NCI-H187 (cell line): ENCODE data around the gene ARIH1.

Experiments
- DNase-seq, 2 experiments: peaks; one replicate each; lab custom pipeline; 2025; lab: John Stamatoyannopoulos, UW

ARIH1 gene

DNA sequence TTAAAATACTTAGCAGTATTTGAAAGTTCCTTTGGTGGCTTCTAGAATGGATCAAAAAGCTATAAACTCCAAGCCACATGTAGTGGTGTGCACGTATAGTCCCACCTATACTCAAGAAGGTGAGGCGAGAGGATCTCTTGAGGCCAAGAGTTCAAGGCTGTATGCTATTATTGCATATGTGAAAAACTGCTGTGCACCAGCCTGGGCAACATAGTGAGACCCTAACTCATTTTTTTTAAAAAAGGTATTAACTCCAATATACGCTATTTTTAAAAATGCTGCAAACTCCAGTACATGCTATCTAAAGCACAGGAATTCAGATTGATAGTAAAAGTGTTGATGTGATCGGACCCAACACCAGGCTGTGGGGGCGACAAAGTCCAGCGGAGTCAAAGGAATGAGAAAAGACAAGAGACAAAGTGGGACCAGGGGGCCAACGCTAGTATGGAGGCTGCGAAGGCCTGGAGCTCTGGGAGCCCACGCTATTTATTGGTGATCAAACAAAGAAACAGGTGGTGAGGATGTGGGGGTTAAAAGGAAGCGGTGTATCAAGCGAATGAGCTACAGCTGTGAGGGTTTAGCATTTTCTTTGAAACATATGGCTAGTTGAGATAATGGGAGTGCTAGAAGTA is 66.6 kb downstream of the ARIH1 start:
- no peak for DNase-seq

DNA sequence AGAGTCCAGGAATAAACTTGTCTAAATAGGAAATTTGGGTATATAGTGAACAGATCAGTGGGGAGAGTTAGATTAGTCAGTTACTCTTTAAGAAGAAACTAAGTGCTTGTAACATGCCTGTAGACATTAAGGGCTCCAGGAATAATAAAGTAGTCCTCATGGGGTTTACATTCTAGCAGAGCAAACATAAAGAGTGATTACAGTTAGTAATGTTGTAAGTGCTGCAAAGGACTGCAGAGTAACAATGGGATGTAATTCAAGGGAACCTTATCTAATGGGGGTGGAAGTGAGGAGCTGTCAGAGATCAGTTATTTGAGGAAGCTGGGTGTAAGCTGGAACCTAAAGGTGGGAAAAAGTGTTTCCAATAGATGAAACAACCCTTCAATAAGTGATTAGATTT is 67.5 kb downstream of the ARIH1 start:
- no peak for DNase-seq

DNA sequence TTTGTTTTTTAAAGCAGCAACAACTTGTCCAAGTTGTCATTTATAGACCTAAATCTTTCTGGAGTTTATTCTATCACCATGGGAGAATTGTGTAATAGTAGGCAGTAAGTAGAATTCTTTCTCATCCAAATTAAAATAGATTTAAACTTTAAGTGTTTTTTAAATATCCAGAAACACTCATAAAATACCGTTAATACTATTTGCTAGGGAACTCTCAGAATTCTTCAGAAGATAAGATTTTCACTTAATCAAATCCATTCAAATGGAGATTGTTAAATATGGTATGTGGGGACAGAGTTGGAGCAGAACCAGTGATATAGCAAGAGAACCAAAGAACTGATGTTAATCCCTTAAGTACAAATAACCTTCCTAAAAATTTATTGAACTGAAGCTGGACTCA is 71.0 kb downstream of the ARIH1 start:
- DNase-seq, result no peak

DNA sequence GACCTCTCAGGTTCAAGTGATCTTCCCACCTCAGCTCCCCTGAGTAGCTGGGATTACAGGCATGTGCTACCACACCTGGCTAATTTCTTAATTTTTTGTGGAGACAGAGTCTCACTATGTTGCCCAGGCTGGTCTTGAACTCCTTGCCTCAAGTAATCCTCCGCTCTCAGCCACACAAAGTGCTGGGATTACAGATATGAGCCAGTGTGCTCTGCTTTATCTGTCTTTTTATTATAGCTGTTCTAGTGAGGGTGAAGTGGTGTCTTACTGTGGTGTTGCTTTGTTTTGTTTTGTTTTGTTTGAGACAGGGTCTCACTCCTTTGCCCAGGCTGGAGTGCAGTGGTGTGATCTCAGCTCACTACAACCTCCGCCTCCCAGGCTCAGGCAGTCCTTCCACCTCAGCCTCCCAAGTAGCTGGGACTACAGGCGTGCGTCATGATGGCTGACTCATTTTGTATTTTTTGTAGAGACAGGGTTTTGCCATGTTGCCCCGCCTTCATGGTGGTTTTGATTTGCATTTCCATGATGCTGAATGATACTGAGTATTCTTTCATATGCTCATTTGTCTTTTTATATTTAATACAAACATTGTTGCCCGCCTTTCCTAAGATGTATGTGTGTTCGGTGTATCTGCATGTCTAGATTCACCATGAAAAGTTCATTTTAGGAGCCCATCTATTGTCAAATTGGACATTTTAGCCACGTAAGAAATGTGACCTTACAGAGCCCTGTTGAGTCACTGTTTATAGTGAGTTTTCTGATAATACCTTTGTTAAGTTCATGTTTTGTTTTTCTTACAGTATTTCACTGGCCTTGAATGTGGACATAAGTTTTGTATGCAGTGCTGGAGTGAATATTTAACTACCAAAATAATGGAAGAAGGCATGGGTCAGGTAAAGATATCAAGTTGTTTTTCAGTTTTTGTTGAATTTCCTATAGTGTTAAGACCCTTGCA is 80.6 kb downstream of the ARIH1 start:
- no peak for DNase-seq

DNA sequence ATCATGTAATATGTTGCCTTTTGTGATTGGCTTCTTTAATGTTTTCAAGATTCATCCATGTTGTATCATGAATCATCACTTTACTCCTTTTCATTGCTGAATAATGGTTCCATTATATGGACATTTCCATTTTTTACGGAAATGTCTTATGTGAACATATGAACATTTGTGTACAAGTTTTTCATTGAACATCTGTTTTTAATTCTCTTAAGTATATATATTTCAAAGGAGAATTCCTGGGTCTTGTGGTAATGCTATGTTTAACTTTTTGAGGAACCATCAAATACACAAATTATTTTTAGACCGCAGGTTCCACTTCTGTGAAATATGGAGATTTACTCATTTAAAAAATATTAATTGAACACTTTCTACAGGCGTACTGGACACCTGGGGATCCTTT is 85.7 kb downstream of the ARIH1 start:
- no peak for DNase-seq

DNA sequence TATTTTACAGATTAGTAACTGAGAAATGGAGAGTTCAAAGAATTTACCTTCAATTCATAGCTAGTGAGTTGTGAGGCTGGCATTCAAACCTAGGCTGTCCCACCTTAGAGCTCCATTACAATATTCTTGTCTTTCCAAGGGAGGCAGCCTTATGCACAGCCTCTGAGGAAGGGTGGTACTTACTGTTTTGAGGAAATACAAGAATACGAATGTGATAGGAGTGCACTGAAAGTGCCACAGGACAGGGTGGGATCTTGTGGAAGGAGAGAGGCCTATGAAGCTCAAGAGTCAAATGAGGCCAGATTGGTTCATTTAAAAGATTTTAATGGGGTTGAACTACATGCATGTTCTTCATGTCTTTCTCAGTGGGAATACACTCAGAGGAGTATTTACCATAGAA is 86.3 kb downstream of the ARIH1 start:
- DNase-seq, result no peak

DNA sequence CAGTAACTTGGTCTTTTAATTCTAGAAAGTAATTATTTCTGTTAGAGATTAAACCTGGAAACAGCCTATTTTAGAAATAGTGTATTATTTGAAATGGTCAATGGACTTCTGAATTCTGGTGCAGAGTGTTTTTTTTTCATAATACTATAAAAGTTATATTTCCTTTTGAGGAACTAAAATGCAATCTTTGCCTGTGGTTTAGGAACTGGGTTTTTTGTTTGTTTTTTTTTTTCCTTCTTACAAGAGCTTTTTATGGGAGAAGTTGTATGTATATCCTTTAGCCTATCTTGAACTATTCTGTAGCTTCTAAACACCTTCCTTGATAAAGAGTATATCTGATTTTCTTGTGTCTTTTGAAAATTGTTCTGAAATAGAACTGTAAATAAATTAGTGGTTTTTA is 88.3 kb downstream of the ARIH1 start:
- no peak for DNase-seq

DNA sequence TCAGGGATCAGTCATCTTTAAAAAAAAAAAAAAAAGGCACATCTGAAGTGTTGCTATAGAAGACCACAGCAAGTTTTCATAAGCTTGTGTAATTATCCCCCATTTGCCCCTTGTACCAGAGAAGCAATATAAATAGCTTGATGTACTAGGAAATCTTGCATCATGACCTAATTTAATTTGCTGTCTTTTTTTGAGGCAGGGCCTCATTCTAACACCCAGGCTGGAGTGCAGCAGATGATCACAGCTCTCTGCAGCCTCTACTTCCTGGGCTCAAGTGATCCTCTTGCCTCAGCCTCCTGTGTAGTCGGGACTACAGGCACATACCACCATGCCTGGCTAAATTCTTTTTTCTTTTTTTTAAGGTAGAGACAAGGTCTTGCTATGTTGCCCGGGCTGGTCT is 88.7 kb downstream of the ARIH1 start:
- no peak for DNase-seq

DNA sequence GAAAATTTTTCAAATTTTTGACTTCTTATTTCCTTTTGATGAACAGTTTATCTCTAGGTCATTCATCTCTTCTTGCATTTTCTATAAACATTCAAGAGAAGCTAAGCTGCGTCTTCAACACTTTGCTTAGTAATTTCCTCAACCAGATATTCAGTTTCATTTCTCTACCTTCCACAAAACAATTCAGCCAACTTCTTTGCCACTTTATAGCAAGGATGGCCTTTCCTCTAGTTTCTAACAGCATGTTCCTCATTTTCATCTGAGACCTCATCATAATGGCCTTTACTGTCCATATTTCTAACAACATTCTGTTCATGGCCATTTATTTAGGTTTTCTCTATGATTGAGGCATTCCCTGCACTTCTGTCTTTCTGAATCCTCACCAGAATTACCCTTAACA is 90.0 kb downstream of the ARIH1 start:
- no peak for DNase-seq

DNA sequence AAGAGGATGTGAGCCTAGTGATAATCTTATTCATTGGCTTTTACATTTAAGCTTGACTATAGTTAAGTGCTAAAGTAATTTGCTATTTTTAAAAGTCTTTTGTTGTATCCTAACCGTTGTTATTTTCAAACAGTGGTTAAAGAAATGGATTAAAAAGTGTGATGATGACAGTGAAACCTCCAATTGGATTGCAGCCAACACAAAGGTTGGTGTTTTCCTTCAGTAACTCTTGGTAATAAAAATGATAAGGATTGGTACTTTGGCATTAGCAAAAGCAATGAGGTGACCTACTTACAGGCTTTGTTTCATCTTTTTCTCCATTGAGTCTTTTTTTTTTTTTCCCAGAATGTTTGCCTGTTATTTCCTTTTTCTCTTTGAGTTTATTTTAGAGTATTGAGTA is 92.8 kb downstream of the ARIH1 start:
- no peak for DNase-seq

DNA sequence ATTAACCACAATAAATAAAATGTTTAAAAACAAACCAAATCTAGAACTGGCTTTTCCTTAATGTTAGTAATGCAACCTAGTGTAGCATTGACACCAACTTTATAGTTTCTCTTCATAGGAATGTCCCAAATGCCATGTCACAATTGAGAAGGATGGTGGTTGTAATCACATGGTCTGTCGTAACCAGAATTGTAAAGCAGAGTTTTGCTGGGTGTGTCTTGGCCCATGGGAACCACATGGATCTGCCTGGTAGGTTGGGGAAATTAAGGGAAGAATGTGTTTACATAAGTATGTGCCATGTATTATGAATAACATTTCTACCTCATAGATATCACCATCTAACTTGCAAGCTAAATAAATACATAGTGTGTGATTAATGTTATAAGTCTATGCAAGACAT is 95.9 kb downstream of the ARIH1 start:
- no peak for DNase-seq

DNA sequence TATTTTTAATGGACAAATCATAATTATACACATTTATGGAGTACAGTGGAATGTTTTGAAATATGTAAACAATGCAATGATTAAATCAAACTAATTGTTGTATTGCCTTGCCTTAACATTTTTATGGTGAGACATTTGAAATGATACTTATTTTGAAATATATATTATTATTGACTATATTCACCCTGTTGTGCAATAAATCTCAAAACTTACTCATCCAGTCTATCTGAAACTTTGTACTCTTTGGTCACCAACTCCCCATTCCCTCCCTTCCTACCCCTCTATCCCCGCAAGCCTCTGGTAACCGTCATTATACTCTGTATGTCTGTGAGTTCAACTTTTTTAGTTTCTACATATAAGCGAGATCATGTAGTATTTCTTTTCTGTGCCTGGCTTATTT is 105.7 kb downstream of the ARIH1 start:
- DNase-seq, result no peak

DNA sequence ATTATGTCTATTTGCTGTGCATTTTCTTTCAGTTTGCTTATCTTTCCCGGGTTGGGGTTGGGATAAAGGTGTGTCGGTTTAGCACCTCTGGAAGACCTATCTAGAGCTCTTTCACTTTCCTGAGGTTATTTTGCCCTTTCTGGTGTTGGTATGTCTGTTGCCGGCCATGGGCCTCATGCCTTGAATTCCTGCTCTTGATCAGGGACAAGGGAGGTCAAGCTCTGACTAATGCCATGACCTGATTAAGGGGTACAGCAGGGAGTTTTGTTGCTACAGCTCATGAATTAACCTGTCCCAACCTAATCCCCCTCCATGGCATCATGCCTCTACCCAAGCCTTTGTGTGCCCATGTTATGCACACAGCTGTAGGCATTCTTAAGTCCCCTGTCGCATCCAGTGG is 109.9 kb downstream of the ARIH1 start:
- DNase-seq, result no peak

DNA sequence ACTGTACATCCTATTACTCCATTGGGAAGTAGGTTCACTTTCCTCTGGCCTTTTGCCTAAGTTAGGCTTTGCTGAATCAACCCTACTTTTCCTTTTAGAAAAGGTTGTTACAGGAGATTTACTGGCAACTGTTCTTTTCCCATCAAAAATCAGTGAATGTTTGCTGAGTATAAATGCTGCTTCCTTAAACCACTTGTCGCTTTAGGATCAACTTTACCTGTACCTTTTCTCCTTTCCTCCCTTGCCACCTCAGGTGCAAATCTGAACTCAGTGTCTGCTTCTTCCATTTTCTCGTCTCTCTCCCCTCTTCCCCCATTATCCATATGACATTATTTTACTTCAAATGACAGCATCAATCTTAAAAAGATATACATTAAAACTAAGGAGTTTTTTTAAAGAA is 110.9 kb downstream of the ARIH1 start:
- no peak for DNase-seq

DNA sequence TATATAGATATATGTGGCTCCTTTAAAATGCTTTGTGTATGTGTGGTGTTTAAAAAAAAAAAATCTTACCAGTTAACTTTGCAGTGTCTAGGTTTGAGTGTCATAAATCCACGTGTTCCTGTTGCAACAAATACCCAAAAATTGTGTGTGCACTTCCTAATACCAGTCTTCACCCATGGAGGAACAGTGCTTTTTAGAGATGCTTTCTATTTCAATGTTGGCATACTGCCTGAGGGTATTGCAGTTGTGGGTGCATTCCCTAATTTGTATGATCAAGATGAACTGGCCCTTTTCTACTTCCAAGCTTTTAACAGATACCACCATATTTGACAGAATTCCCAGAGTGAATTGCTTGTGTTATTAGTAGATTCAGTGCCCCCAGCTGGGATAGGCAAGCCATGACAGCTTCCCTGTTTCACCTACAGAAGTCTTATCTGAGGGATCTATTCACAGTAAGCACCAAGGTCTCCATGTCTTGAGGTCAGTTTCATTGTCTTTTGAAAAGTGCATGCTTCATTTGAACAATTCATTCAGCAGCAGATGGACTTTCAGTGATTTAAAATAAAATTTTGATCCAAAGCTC is 111.4 kb downstream of the ARIH1 start:
- no peak for DNase-seq

DNA sequence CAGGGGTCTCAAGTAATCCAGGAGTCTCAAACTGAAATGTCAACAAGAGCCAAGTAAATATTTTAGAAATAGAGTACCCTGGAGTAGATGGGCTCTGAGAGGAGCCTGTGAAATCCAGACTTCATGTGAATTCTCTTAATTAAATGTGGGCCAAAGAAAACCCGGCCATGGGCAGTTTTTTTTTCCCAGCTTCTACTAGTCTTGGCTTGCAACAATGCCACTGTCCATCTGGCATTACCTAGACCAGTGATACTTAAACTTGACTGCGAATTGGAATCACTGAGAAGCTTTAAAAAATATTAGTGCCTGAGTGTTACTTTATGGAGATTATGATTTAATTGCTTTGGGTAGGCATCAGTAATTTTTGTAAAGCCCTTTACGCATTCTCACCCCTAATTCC is 114.0 kb downstream of the ARIH1 start:
- no peak for DNase-seq

DNA sequence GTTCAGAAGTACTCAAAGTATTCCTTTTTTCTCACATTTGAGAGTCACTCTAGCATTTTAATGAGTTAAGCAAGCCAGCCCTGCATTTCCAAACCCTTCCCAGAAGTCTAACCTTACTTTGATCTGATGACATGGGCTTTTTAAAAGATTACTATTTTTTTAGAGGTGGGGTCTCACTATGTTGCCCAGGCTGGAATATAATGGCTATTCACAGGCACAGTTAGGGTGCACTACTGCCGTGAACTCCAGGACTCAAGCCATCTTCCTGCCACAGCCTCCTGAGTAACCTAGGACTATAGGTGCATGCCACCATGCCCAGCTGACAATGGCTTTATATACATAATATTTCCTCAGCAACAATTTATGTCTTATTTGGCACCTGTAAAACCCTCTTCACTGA is 116.3 kb downstream of the ARIH1 start:
- no peak for DNase-seq

DNA sequence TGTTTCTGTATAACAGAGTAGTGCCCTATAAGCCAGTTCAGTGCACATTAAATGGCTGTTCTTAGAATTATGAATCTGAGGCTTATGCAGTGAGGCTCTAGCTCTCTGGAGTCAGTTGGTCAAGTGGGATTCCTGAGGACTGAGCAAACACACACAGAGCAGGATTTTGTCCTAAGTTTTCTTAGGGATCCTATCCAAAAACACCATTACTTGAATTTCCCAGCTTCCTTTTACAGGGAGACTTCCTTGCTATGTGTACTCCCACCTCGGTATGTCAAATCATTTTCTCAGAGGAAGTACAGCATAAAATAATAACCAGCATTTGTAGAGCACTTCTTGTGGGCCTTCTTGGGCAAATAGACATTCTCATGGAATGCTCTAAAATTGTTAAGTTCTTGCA is 117.2 kb downstream of the ARIH1 start:
- DNase-seq, result no peak

DNA sequence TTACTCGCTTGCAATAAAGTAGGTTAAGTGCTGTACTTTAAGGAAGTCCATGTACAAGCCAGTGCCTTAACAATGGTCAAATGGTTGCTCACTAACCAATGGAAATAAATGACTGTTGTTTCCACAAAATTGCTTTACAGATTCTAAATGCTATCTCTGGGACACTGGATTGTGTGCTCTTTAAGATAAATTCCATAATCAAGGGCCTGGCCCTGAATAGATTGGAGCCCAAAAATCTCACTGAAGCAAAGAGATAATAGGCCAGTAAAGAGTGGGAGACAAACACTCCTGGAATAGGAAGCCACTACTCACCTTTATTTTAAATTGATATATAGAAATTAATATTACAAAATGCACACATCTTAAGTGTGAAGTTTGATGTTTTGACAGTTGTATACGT is 118.0 kb downstream of the ARIH1 start:
- DNase-seq, result no peak

DNA sequence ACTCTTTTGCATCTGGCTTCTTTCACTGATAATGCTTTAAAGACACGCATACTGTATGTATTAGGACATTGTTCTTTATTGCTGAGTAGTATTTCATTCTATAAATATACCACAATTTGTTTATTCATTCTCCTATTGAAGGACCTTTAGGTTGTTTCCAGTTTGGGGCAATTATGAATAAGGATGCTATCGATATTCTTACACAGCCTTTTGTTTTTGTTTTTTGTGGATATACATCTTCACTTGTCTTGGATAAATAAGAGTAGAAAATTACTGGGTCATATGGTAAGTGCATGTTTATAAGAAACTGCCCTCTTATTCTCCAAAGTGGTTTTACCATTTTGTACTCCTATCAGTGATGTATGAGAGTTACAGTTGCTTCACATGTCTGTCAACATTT is 118.5 kb downstream of the ARIH1 start:
- no peak for DNase-seq

DNA sequence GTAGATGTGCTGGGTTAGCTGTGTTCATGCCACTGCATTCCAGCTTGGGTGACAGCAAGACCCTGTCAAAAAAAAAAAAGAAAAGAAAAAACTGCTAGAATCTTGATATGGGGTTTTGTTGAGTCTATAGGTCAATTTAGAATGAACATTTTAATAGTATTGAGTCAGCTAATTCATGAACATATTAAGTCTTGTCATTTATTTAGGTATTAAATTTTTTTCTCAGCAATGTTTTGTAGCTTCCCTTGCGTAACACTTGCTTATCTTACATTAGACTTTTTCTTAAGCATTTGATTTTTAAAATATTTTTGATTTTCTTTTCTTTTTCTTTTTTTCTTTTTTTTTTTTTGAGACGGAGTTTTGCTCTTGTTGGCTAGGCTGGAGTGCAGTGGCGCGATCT is 119.7 kb downstream of the ARIH1 start:
- no peak for DNase-seq

DNA sequence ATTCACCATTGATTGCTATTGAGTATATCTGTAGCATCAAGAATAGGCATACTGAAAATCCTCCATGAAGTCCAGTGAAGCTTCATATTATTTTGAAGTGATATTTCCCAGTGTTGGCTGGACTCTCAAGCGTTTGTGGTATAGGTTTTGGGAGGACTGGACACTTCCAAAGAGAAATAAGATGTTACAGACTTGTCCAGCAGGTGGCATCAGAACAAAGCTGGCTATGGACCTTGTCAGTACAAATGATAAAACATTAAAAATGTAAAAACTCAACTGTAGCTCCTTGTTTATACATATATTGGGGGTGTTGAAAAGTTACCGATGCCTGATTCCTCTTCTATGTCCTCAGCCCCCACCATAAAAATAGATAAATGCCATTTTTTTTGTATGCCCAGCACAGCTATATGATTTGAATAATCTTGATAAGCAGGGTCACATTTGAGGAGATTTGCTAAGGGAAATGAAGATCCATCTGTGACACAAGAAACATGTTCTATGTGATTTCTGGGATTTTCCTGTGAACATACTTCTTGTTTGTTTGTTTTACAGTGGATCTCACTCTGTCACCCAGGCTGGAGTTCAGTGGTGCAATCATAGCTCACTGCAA is 125.8 kb downstream of the ARIH1 start:
- peak in 1 of 2 experiments; percentile 8 for DNase-seq

DNA sequence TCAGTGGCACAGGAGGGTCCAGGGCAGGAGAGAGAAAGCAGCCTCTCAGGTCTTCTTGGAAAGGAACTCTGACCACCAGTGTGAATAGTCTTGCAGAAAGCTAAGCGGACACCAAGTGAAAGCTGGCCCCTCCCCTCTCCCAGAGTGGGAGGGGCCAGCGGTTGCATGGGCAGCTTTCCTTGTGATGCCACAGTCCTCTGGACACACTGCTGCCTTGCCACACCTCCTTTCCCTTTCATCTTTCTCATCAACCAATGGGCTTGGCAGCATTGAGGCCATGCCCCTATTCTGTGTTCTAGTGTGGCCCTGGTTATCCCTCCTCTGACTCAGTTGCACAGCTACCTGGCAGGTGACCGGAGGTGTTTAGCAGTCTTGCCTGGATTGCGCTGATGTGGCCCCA is 130.7 kb downstream of the ARIH1 start:
- no peak for DNase-seq
